ENCODE results near the gene GDA.
"Not testable (repeated sequence)": the region's sequence is repeated elsewhere in the genome, so short reads cannot be mapped to it uniquely, and the experiment has no call there.

GDA gene

GRCh38 chr9:72290311-72290710, 141.1 kb downstream of the GDA start:
- DNase-seq: no peak

- DNase-seq: not testable (repeated sequence)
These were observed 142.3 kb downstream of the GDA start for GRCh38 chr9:72291576-72291975.

GRCh38 chr9:72292256-72292682, 143.0 kb downstream of the GDA start:
- no peak for DNase-seq

- DNase-seq: no peak
These were observed 143.8 kb downstream of the GDA start for GRCh38 chr9:72292874-72293607.

- DNase-seq: no peak
These were observed 145.7 kb downstream of the GDA start for GRCh38 chr9:72294936-72295335.

GRCh38 chr9:72297516-72297915, 148.3 kb downstream of the GDA start:
- no peak for DNase-seq

- no peak for DNase-seq
These were observed 149.9 kb downstream of the GDA start for GRCh38 chr9:72299017-72299603.

- DNase-seq: no peak
These were observed 151.6 kb downstream of the GDA start for GRCh38 chr9:72300873-72301272.

All from cerebellar nuclear complex (tissue), 1 donor.